ENCODE results near the gene GALT.

DNA sequence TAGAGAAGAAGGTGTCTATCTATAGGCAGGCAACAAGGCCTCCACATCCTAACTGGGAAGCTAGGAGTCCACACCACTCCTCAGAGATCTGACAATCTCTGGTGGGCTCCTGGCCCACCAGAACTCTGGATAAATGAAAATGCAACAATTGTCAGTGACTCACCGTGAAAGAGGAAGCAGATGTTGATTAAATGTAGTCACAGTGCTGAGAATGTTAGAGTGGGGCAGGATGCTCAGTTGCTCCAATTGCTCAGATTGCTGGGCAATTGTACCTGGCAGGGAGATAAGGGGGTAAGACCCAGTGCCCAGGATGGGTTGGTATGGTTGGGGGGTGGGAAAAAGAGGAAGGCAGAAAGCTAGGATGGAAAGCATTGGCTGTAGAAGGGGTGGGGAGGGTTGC is 40.3 kb downstream of the GALT start:
- TF ChIP-seq, protein P1, sequence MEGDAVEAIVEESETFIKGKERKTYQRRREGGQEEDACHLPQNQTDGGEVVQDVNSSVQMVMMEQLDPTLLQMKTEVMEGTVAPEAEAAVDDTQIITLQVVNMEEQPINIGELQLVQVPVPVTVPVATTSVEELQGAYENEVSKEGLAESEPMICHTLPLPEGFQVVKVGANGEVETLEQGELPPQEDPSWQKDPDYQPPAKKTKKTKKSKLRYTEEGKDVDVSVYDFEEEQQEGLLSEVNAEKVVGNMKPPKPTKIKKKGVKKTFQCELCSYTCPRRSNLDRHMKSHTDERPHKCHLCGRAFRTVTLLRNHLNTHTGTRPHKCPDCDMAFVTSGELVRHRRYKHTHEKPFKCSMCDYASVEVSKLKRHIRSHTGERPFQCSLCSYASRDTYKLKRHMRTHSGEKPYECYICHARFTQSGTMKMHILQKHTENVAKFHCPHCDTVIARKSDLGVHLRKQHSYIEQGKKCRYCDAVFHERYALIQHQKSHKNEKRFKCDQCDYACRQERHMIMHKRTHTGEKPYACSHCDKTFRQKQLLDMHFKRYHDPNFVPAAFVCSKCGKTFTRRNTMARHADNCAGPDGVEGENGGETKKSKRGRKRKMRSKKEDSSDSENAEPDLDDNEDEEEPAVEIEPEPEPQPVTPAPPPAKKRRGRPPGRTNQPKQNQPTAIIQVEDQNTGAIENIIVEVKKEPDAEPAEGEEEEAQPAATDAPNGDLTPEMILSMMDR (IDR thresholded peaks at IDR 0.05), result no peak
- no peak for TF ChIP-seq POLR2A (IDR thresholded peaks at IDR 0.05)
